Skeletal muscle satellite cell (primary cell): ENCODE data around the gene SPINDOC.
A peak's percentile ranks its signal among the peaks of the same experiment; 100 is the strongest.

Experiments
- H3K27me3 ChIP-seq: 2 replicates; pipeline ENCODE4 v1.7.0; 2013; ENCODE audit warnings: low read length; ENCODE audit not compliant: control insufficient read depth, insufficient read depth
- H3K36me3 ChIP-seq: 2 replicates; pipeline ENCODE4 v1.7.0; 2013; ENCODE audit warnings: mild to moderate bottlenecking, control low read depth, low read length; ENCODE audit not compliant: insufficient read depth
- H3K4me1 ChIP-seq: 2 replicates; pipeline ENCODE4 v1.7.0; 2013; ENCODE audit warnings: low read length; ENCODE audit not compliant: control insufficient read depth, insufficient read depth
- H3K4me2 ChIP-seq: 2 replicates; pipeline ENCODE4 v1.7.0; 2013; ENCODE audit warnings: mild to moderate bottlenecking, low read length
- H3K4me3 ChIP-seq: 2 replicates; pipeline ENCODE4 v1.7.0; 2013; ENCODE audit warnings: low read length
- H3K9ac ChIP-seq: 2 replicates; pipeline ENCODE4 v1.7.0; 2013; ENCODE audit warnings: mild to moderate bottlenecking, low read depth, low read length, moderate library complexity
- H3K9me3 ChIP-seq: replicated peaks from 2 replicates; pipeline ENCODE4 v1.7.0; 2013; ENCODE audit warnings: mild to moderate bottlenecking, control low read depth, low read length

Gene SPINDOC

GRCh38 chr11:63868399-63869064, 55.3 kb downstream of the SPINDOC start:
- peaks cover 4% of the 10 kb centered on the region for H3K36me3 ChIP-seq
- H3K4me2 ChIP-seq, result no peak overlapping the region
- no peaks in the 10 kb centered on the region for H3K27me3 ChIP-seq
- H3K9me3 ChIP-seq, result no peaks in the 10 kb centered on the region
- H3K4me1 ChIP-seq, result peaks cover 38% of the 10 kb centered on the region
- H3K4me3 ChIP-seq, result no peak overlapping the region
- H3K9ac ChIP-seq, result no peak overlapping the region

GRCh38 chr11:63869171-63869591, 55.9 kb downstream of the SPINDOC start:
- Histone ChIP-seq H3K4me2 (no peak overlapping the region), H3K27me3 (no peaks in the 10 kb centered on the region), H3K9ac (no peak overlapping the region), H3K9me3 (no peaks in the 10 kb centered on the region), H3K4me1 (peaks cover 38% of the 10 kb centered on the region), H3K36me3 (peaks cover 7% of the 10 kb centered on the region), H3K4me3 (no peak overlapping the region)

GRCh38 chr11:63869683-63870082, 56.4 kb downstream of the SPINDOC start:
- Histone ChIP-seq H3K9me3 (no peaks in the 10 kb centered on the region), H3K9ac (no peak overlapping the region), H3K4me1 (peaks cover 38% of the 10 kb centered on the region), H3K4me2 (no peak overlapping the region), H3K27me3 (no peaks in the 10 kb centered on the region), H3K4me3 (no peak overlapping the region), H3K36me3 (peaks cover 7% of the 10 kb centered on the region)

GRCh38 chr11:63870351-63871140, 57.3 kb downstream of the SPINDOC start:
- Histone ChIP-seq H3K9me3 (no peaks in the 10 kb centered on the region), H3K9ac (no peak overlapping the region), H3K27me3 (no peaks in the 10 kb centered on the region), H3K36me3 (peaks cover 7% of the 10 kb centered on the region), H3K4me3 (no peak overlapping the region), H3K4me1 (peaks cover 38% of the 10 kb centered on the region), H3K4me2 (peak overlapping the region; percentile 7)

- Histone ChIP-seq H3K4me1 (peaks cover 38% of the 10 kb centered on the region), H3K27me3 (no peaks in the 10 kb centered on the region), H3K9me3 (no peaks in the 10 kb centered on the region), H3K4me3 (no peak overlapping the region), H3K4me2 (peak overlapping the region; percentile 61), H3K9ac (no peak overlapping the region), H3K36me3 (peaks cover 15% of the 10 kb centered on the region)
Measured at GRCh38 chr11:63871962-63872799, 58.9 kb downstream of the SPINDOC start.

GRCh38 chr11:63872800-63873197, 59.5 kb downstream of the SPINDOC start:
- Histone ChIP-seq H3K4me1 (peaks cover 38% of the 10 kb centered on the region), H3K27me3 (no peaks in the 10 kb centered on the region), H3K9me3 (no peaks in the 10 kb centered on the region), H3K4me2 (peak overlapping the region; percentile 28), H3K9ac (no peak overlapping the region), H3K4me3 (no peak overlapping the region), H3K36me3 (peaks cover 15% of the 10 kb centered on the region)

- H3K9ac ChIP-seq, result no peak overlapping the region
- H3K4me2 ChIP-seq, result no peak overlapping the region
- H3K4me1 ChIP-seq, result peaks cover 38% of the 10 kb centered on the region
- no peaks in the 10 kb centered on the region for H3K27me3 ChIP-seq
- no peaks in the 10 kb centered on the region for H3K9me3 ChIP-seq
- H3K36me3 ChIP-seq, result peaks cover 15% of the 10 kb centered on the region
- H3K4me3 ChIP-seq, result no peak overlapping the region
Measured at GRCh38 chr11:63873311-63873710, 60.1 kb downstream of the SPINDOC start.

- Histone ChIP-seq H3K4me1 (peaks cover 47% of the 10 kb centered on the region), H3K9ac (no peak overlapping the region), H3K36me3 (peaks cover 11% of the 10 kb centered on the region), H3K27me3 (no peaks in the 10 kb centered on the region), H3K9me3 (no peaks in the 10 kb centered on the region), H3K4me3 (no peak overlapping the region), H3K4me2 (no peak overlapping the region)
Measured at GRCh38 chr11:63874511-63874910, 61.3 kb downstream of the SPINDOC start.

- H3K4me3 ChIP-seq, result no peak overlapping the region
- H3K27me3 ChIP-seq, result no peaks in the 10 kb centered on the region
- H3K9ac ChIP-seq, result no peak overlapping the region
- peaks cover 11% of the 10 kb centered on the region for H3K36me3 ChIP-seq
- peaks cover 47% of the 10 kb centered on the region for H3K4me1 ChIP-seq
- H3K4me2 ChIP-seq, result no peak overlapping the region
- no peaks in the 10 kb centered on the region for H3K9me3 ChIP-seq
Measured at GRCh38 chr11:63875506-63876065, 62.3 kb downstream of the SPINDOC start.

- Histone ChIP-seq H3K36me3 (peaks cover 11% of the 10 kb centered on the region), H3K9me3 (no peaks in the 10 kb centered on the region), H3K4me2 (no peak overlapping the region), H3K27me3 (no peaks in the 10 kb centered on the region), H3K4me3 (no peak overlapping the region), H3K4me1 (peaks cover 40% of the 10 kb centered on the region), H3K9ac (no peak overlapping the region)
Measured at GRCh38 chr11:63876616-63877015, 63.4 kb downstream of the SPINDOC start.
